HG03139 (cell line): ENCODE results near the gene PURB.
"Not testable (repeated sequence)": the region's sequence is repeated elsewhere in the genome, so short reads cannot be mapped to it uniquely, and the experiment has no call there.

Experiments
- ATAC-seq: cut with Tn5 transposase; IDR thresholded peaks from one replicate; pipeline ENCODE4 v1.9.1; 2021; ENCODE audit not compliant: unreplicated experiment

The PURB gene

GRCh38 chr7:44854644-44855364 is 30.5 kb downstream of the PURB start:
- ATAC-seq: no peak

GRCh38 chr7:44853391-44853790 is 31.9 kb downstream of the PURB start:
- no peak for ATAC-seq

- no peak for ATAC-seq
Observed at GRCh38 chr7:44852590-44852989, 32.7 kb downstream of the PURB start.

- ATAC-seq: no peak
Observed at GRCh38 chr7:44849885-44850544, 35.3 kb downstream of the PURB start.

GRCh38 chr7:44849259-44849884 is 36.0 kb downstream of the PURB start:
- no peak for ATAC-seq

- ATAC-seq: peak; percentile 77
Observed at GRCh38 chr7:44847920-44848634, 37.3 kb downstream of the PURB start, which contains the start of gene H2AZ2. Gene H2AZ2, minus strand, starts transcription at chr7:44848087. Its CDS starts 116 bp downstream, at chr7:44847971.

GRCh38 chr7:44847509-44847919 is 37.8 kb downstream of the PURB start:
- peak; percentile 59 for ATAC-seq

- no peak for ATAC-seq
Observed at GRCh38 chr7:44846816-44847508, 38.4 kb downstream of the PURB start.

GRCh38 chr7:44846390-44846789 is 38.9 kb downstream of the PURB start:
- ATAC-seq: not testable (repeated sequence)

GRCh38 chr7:44845451-44845850 is 39.9 kb downstream of the PURB start:
- no peak for ATAC-seq

- not testable (repeated sequence) for ATAC-seq
Observed at GRCh38 chr7:44843440-44843839, 41.9 kb downstream of the PURB start.

GRCh38 chr7:44842675-44843074 is 42.7 kb downstream of the PURB start:
- ATAC-seq: not testable (repeated sequence)

GRCh38 chr7:44838751-44839150 is 46.6 kb downstream of the PURB start:
- no peak for ATAC-seq

- no peak for ATAC-seq
Observed at GRCh38 chr7:44827567-44827966, 57.8 kb downstream of the PURB start.
